Right atrium auricular region (tissue), 2 donors: Measurements from ENCODE around the gene ZNF483. TPM values are rescaled to one million over a fixed set of nuclear protein-coding genes. Genes with fewer than 3 reads are reported as not detected.
A peak's percentile ranks its signal among the peaks of the same experiment; 100 is the strongest.

Experiments
- DNase-seq: peaks from one replicate; pipeline ENCODE4 v3.0.0-alpha.2; 2019; ENCODE audit warnings: low spot score
- H3K27ac ChIP-seq, 2 donors: fragments of 200-600 bp; sonication (generic); 1 replicate in 1 of 2; 2 replicates in 1 of 2; pipeline ENCODE4 v1.5.1; 2016 to 2019
- H3K27me3 ChIP-seq, 2 donors: fragments of 200-600 bp; sonication (generic); one replicate each; pipeline versions ENCODE4 v1.5.1 to v1.6.0; 2017 to 2019
- H3K36me3 ChIP-seq: fragments of 200-600 bp; sonication (generic); one replicate; pipeline ENCODE4 v1.5.1; 2016
- H3K4me1 ChIP-seq, 2 donors: fragments of 200-600 bp; sonication (generic); one replicate each; pipeline versions ENCODE4 v1.5.1 to v1.6.0; 2017 to 2019
- H3K4me3 ChIP-seq, 2 donors: fragments of 200-600 bp; sonication (generic); 1 replicate in 1 of 2; 2 replicates in 1 of 2; pipeline ENCODE4 v1.5.1; 2017 to 2019; ENCODE audit warnings: mild to moderate bottlenecking in 1 of 2, moderate library complexity in 1 of 2
- H3K9me3 ChIP-seq, 2 donors: fragments of 200-600 bp; sonication (generic); one replicate each; pipeline ENCODE4 v1.5.1; 2019
- total RNA-seq, 2 donors: library from RNA; depleted of rRNA; stranded (reverse); fragments of >200 nt; gene quantifications; one replicate each; pipeline ENCODE4 v1.1.0, GENCODE V29; 2016
- TF ChIP-seq, protein P1 (sequence below), 2 donors: fragments of 200-600 bp; sonication (generic); IDR thresholded peaks; one replicate each; pipeline ENCODE4 v1.5.1; 2019; ENCODE audit warnings: antibody characterized with exemption in 2 of 2

Gene ZNF483
- total RNA-seq, 2 donors from 2014 or later: 5.5 to 6.9 TPM

DNA sequence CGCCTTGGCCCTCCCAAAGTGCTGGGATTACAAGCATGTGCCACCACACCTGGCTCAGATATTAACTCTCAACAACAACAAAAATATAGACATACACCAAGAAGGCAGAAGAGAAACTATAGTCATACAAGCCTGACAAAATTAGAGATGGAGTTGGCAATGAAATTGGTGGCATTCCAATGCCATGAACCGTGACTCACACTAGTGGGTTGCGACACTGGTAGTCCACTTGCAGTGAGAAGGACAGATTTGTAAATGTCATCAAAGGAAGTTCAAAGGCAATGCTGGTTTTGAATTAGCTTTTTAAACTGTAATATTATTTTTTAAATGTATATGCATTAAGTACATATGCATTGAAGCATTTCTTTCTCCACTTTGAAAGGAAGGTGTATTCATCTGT lies 97.6 kb downstream of the ZNF483 start:
- no peaks in the 10 kb centered on the region for H3K27me3 ChIP-seq
- DNase-seq: peak; percentile 66
- H3K27ac ChIP-seq: no peak overlapping the region
- no peaks in the 10 kb centered on the region for H3K36me3 ChIP-seq
- no peaks in the 10 kb centered on the region for H3K9me3 ChIP-seq
- no peaks in the 10 kb centered on the region for H3K4me1 ChIP-seq
- no peak overlapping the region for H3K4me3 ChIP-seq
- TF ChIP-seq, protein P1, sequence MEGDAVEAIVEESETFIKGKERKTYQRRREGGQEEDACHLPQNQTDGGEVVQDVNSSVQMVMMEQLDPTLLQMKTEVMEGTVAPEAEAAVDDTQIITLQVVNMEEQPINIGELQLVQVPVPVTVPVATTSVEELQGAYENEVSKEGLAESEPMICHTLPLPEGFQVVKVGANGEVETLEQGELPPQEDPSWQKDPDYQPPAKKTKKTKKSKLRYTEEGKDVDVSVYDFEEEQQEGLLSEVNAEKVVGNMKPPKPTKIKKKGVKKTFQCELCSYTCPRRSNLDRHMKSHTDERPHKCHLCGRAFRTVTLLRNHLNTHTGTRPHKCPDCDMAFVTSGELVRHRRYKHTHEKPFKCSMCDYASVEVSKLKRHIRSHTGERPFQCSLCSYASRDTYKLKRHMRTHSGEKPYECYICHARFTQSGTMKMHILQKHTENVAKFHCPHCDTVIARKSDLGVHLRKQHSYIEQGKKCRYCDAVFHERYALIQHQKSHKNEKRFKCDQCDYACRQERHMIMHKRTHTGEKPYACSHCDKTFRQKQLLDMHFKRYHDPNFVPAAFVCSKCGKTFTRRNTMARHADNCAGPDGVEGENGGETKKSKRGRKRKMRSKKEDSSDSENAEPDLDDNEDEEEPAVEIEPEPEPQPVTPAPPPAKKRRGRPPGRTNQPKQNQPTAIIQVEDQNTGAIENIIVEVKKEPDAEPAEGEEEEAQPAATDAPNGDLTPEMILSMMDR (IDR thresholded peaks at IDR 0.05): no peak

Other genes with a start within 250 kb of the ZNF483 start
- not detected for gene OR2K2, start 195.0 kb upstream of the ZNF483 start, total RNA-seq
- 10 to 100 TPM; 62.7 to 75.5 TPM for gene ECPAS, start 40.8 kb upstream of the ZNF483 start, total RNA-seq
- gene PTGR1, start 74.5 kb downstream of the ZNF483 start, total RNA-seq: 10 to 100 TPM; 23.9 to 38.8 TPM
- 1 to 10 TPM; 5.3 to 8.7 TPM for gene DNAJC25, start 106.2 kb downstream of the ZNF483 start, total RNA-seq
- 10 to 100 TPM; 44.5 to 45.1 TPM for gene GNG10, start 136.4 kb downstream of the ZNF483 start, total RNA-seq